K562 (cell line): ENCODE measurements around the gene NIPAL3. TPM values are rescaled to one million over a fixed set of nuclear protein-coding genes. Genes with fewer than 3 reads are reported as not detected.

ENCODE experiments used
- CBFB ChIP-seq: sonication (generic); formaldehyde crosslinking; IDR thresholded peaks from 2 replicates; pipeline ENCODE4 v1.4.0; 2020; ENCODE audit warnings: mild to moderate bottlenecking, missing genetic modification reagents
- GTF2F1 ChIP-seq: IDR thresholded peaks from 2 replicates; pipeline ENCODE4 v1.6.1; 2011; ENCODE audit warnings: low read depth, low read length, improper control_type of control experiment
- MBD1 ChIP-seq: fragments of 250-450 bp; sonication (Bioruptor Pico); IDR thresholded peaks from 2 replicates; pipeline ENCODE4 v1.8.0; 2022; ENCODE audit warnings: inconsistent platforms
- NR2C2 ChIP-seq, 2 experiments: fragments of 200-800 bp in 1 of 2; sonication (Bioruptor generic) in 1 of 2; sonication (generic) in 1 of 2; formaldehyde crosslinking in 1 of 2; IDR thresholded peaks; 2 replicates each; pipeline versions ENCODE4 v1.6.1 to v1.8.0; 2016 to 2022; ENCODE audit warnings: mild to moderate bottlenecking in 1 of 2, missing compliant biosample characterization in 1 of 2, missing genetic modification characterization in 1 of 2, missing genetic modification reagents in 1 of 2
- SIRT6 ChIP-seq: IDR thresholded peaks from one replicate; pipeline ENCODE4 v1.6.1; 2012; ENCODE audit warnings: low read depth, mild to moderate bottlenecking, control low read depth, inconsistent platforms, low read length, moderate library complexity
- SMARCA5 ChIP-seq: fragments of 450-650 bp; IDR thresholded peaks from 2 replicates; pipeline ENCODE4 v1.6.1; 2016
- TCF15 ChIP-seq: fragments of 250-450 bp; sonication (Bioruptor Pico); IDR thresholded peaks from 2 replicates; pipeline ENCODE4 v1.8.0; 2022; ENCODE audit warnings: moderate library complexity, mild to moderate bottlenecking, inconsistent platforms
- TEAD4 ChIP-seq, 2 experiments: sonication (generic) in 1 of 2; formaldehyde crosslinking in 1 of 2; IDR thresholded peaks; 2 replicates each; pipeline versions ENCODE4 v1.6.1 to v1.8.0; 2012 to 2022; ENCODE audit warnings: borderline replicate concordance in 1 of 2, inconsistent platforms in 1 of 2, low read length in 1 of 2, mild to moderate bottlenecking in 1 of 2, missing genetic modification reagents in 1 of 2
- TRIM28 ChIP-seq: fragments of 450-650 bp; IDR thresholded peaks from 2 replicates; pipeline ENCODE4 v1.6.1; 2017
- UBTF ChIP-seq, 2 experiments: IDR thresholded peaks; 2 replicates each; pipeline ENCODE4 v1.6.1; 2012; ENCODE audit warnings: improper control_type of control experiment in 2 of 2, low read depth in 2 of 2, low read length in 2 of 2, borderline replicate concordance in 1 of 2
- ZZZ3 ChIP-seq: fragments of 450-650 bp; IDR thresholded peaks from 2 replicates; pipeline ENCODE4 v1.6.1; 2016; ENCODE audit warnings: antibody characterized with exemption, mild to moderate bottlenecking, moderate library complexity
- polyA plus RNA-seq, 8 experiments: library from polyadenylated mRNA; depleted of rRNA in 4 of 8; stranded (reverse) in 5 of 8; unstranded in 3 of 8; fragments of >200 nt; fragmentation: Nextera tagmentation in 2 of 8; fragmentation: Illumina TruSeq in 1 of 8; extraction: Ambion mirVana in 2 of 8; extraction: Trizol in 1 of 8; gene quantifications; 2 replicates each; pipeline versions ENCODE4 v1.2.1 to v1.2.3, GENCODE V29; 2011 to 2014; ENCODE audit warnings: inconsistent platforms in 1 of 8, missing spikeins in 1 of 8
- total RNA-seq, 7 experiments: library from RNA; depleted of rRNA in 6 of 7; stranded (reverse); fragments of >200 nt in 6 of 7; fragmentation: Illumina TruSeq in 2 of 7; extraction: Trizol in 2 of 7; gene quantifications; 2 replicates each; pipeline versions ENCODE4 v1.2.1 to v1.2.3, GENCODE V29; 2011 to 2021; ENCODE audit warnings: low replicate concordance in 1 of 7
- TF ChIP-seq, protein P1 (sequence below): sonication (generic); formaldehyde crosslinking; IDR thresholded peaks from 2 replicates; pipeline ENCODE4 v1.8.1; 2022; ENCODE audit warnings: missing genetic modification reagents
- TF ChIP-seq, protein P2 (sequence below): fragments of 200-800 bp; sonication (Bioruptor generic); IDR thresholded peaks from 2 replicates; pipeline ENCODE4 v1.6.1; 2017; ENCODE audit warnings: missing genetic modification characterization, missing compliant biosample characterization
- TF ChIP-seq, protein P3 (sequence below), 2 experiments: fragments of 450-650 bp; IDR thresholded peaks; 2 replicates each; pipeline ENCODE4 v1.6.1; 2018; ENCODE audit warnings: mild to moderate bottlenecking in 2 of 2, low read depth in 1 of 2; ENCODE audit not compliant: partially characterized antibody in 2 of 2

The NIPAL3 gene
- total and polyA plus RNA-seq, 9 of the 15 experiments (the other 6 are each of a cell fraction or from before 2014, with no cell fraction given), result 10.5 to 26.3 (median 16.0) TPM

- 0 out of 4 replicates have a peak, but pooled peaks of 1 of the 2 experiments have one; percentile 4 for TF ChIP-seq UBTF (IDR thresholded peaks at IDR 0.05; ENCODE audit: borderline replicate concordance in 1 of 2, low read depth in 2 of 2, low read length in 2 of 2)
- TF ChIP-seq GTF2F1, result no peak
- TF ChIP-seq ZZZ3, result no peak
- TF ChIP-seq MBD1 (CRISPR knock-in tag), result peak; percentile 91; the same call in 1 of the 2 replicates
- no peak for TF ChIP-seq SMARCA5
- no peak for TF ChIP-seq TEAD4 (IDR thresholded peaks at IDR 0.05; ENCODE audit: low read length)
- TF ChIP-seq TEAD4 (CRISPR knock-in tag; IDR thresholded peaks at IDR 0.05; ENCODE audit: borderline replicate concordance), result 0 out of 2 replicates have a peak, but pooled peaks have one; percentile 40
- TF ChIP-seq TRIM28, result no peak
- TF ChIP-seq, protein P1, sequence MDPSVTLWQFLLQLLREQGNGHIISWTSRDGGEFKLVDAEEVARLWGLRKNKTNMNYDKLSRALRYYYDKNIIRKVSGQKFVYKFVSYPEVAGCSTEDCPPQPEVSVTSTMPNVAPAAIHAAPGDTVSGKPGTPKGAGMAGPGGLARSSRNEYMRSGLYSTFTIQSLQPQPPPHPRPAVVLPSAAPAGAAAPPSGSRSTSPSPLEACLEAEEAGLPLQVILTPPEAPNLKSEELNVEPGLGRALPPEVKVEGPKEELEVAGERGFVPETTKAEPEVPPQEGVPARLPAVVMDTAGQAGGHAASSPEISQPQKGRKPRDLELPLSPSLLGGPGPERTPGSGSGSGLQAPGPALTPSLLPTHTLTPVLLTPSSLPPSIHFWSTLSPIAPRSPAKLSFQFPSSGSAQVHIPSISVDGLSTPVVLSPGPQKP (CRISPR knock-in tag), result no peak
- TF ChIP-seq, protein P2, sequence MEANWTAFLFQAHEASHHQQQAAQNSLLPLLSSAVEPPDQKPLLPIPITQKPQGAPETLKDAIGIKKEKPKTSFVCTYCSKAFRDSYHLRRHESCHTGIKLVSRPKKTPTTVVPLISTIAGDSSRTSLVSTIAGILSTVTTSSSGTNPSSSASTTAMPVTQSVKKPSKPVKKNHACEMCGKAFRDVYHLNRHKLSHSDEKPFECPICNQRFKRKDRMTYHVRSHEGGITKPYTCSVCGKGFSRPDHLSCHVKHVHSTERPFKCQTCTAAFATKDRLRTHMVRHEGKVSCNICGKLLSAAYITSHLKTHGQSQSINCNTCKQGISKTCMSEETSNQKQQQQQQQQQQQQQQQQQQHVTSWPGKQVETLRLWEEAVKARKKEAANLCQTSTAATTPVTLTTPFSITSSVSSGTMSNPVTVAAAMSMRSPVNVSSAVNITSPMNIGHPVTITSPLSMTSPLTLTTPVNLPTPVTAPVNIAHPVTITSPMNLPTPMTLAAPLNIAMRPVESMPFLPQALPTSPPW (CRISPR knock-in tag), result no peak; the same call in 1 of the 2 replicates
- TF ChIP-seq NR2C2 (CRISPR knock-in tag; IDR thresholded peaks at IDR 0.05), result no peak
- 0 out of 2 replicates have a peak, but pooled peaks have one; percentile 13 for TF ChIP-seq NR2C2 (tag; IDR thresholded peaks at IDR 0.05)
- no peak for TF ChIP-seq TCF15
- TF ChIP-seq CBFB (CRISPR knock-in tag), result 0 out of 2 replicates have a peak, but pooled peaks have one; percentile 39
- TF ChIP-seq SIRT6, result no peak
- TF ChIP-seq, protein P3, sequence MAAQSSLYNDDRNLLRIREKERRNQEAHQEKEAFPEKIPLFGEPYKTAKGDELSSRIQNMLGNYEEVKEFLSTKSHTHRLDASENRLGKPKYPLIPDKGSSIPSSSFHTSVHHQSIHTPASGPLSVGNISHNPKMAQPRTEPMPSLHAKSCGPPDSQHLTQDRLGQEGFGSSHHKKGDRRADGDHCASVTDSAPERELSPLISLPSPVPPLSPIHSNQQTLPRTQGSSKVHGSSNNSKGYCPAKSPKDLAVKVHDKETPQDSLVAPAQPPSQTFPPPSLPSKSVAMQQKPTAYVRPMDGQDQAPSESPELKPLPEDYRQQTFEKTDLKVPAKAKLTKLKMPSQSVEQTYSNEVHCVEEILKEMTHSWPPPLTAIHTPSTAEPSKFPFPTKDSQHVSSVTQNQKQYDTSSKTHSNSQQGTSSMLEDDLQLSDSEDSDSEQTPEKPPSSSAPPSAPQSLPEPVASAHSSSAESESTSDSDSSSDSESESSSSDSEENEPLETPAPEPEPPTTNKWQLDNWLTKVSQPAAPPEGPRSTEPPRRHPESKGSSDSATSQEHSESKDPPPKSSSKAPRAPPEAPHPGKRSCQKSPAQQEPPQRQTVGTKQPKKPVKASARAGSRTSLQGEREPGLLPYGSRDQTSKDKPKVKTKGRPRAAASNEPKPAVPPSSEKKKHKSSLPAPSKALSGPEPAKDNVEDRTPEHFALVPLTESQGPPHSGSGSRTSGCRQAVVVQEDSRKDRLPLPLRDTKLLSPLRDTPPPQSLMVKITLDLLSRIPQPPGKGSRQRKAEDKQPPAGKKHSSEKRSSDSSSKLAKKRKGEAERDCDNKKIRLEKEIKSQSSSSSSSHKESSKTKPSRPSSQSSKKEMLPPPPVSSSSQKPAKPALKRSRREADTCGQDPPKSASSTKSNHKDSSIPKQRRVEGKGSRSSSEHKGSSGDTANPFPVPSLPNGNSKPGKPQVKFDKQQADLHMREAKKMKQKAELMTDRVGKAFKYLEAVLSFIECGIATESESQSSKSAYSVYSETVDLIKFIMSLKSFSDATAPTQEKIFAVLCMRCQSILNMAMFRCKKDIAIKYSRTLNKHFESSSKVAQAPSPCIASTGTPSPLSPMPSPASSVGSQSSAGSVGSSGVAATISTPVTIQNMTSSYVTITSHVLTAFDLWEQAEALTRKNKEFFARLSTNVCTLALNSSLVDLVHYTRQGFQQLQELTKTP (IDR thresholded peaks at IDR 0.05; ENCODE audit: low read depth in 1 of 2, partially characterized antibody in 2 of 2), result no peak
Observed at GRCh38 chr1:24414775-24415333, 748 bp upstream of the NIPAL3 start (continued).
